Measurements from ENCODE around the gene FAM234A.

The FAM234A gene

DNA sequence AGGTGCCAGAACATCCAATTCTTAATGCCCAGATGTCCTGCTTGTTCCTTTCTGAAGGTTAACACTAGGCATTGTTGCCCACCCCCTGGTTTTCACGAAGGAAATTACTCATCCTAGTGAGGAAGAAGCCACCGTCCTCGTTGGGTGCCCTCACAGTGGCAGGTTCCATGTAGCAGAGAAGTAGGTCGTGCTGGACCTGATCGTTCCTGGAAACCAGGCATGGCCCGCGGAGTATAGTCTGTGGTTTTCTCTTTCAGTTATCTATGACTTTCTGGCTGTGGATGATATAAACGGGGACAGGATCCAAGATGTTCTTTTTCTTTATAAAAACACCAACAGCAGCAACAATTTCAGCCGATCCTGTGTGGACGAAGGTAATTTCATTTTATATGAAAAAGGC lies 24.6 kb downstream of the FAM234A start:
- Histone ChIP-seq H3K27me3 (ENCODE audit: control insufficient read depth in 1 of 2, insufficient read depth in 2 of 2, low read length in 2 of 2) (no peaks in the 10 kb centered on the region), H3K4me3 (ENCODE audit: low read depth in 1 of 2, low read length in 2 of 2) (no peak overlapping the region), H3K36me3 (ENCODE audit: insufficient read depth, low read length) (peaks cover 58% of the 10 kb centered on the region), H3K27ac (ENCODE audit: low read depth, low read length) (no peak overlapping the region), H3K9ac (ENCODE audit: low read length) (no peak overlapping the region), H3K9me3 (ENCODE audit: low read length) (no peaks in the 10 kb centered on the region), H3K4me1 (ENCODE audit: insufficient read depth, low read length) (no peaks in the 10 kb centered on the region)

DNA sequence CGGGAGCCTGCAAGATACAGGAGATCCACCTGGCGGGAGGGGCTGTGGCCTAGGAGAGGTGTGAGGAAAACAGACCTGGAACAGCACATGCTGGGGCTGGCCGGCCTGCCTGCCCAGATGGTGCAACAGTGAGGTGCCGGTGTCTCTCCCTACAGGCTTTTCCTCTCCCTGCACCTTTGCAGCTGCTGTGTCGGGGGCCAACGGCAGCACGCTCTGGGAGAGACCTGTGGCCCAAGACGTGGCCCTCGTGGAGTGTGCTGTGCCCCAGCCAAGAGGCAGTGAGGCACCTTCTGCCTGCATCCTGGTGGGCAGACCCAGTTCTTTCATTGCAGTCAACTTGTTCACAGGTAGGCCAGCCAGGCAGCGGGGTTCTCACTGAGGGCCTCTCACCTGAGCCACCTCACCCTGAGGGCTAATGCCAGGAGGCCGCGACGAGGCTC lies 25.2 kb downstream of the FAM234A start:
- Histone ChIP-seq H3K4me1 (ENCODE audit: insufficient read depth, low read length) (no peaks in the 10 kb centered on the region), H3K9me3 (ENCODE audit: low read length) (no peaks in the 10 kb centered on the region), H3K36me3 (ENCODE audit: insufficient read depth, low read length) (peaks cover 58% of the 10 kb centered on the region), H3K27me3 (ENCODE audit: control insufficient read depth in 1 of 2, insufficient read depth in 2 of 2, low read length in 2 of 2) (no peaks in the 10 kb centered on the region), H3K9ac (ENCODE audit: low read length) (no peak overlapping the region), H3K27ac (ENCODE audit: low read depth, low read length) (no peak overlapping the region), H3K4me3 (ENCODE audit: low read depth in 1 of 2, low read length in 2 of 2) (no peak overlapping the region)

DNA sequence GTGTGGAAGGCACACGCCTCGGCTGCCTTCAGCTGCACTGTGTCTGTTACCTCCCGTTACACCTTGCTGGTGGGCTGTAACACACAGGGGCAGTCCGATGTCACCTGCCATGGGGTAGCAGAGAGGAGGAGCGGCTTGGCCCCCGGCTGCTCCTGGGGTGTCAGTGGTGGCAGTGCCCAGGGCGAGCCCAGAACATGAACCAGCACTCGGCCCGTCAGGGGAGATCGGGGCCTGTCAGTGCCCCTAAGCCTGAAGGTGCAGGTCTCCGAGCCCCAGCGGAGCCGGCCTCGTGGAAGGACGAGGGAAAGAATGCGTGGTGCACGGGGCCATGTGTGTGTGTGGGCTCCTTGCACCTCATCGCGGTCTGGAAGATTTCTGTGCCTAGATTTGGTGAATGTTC lies 25.7 kb downstream of the FAM234A start:
- no peaks in the 10 kb centered on the region for H3K27me3 ChIP-seq (ENCODE audit: control insufficient read depth in 1 of 2, insufficient read depth in 2 of 2, low read length in 2 of 2)
- H3K9me3 ChIP-seq (ENCODE audit: low read length), result no peaks in the 10 kb centered on the region
- H3K9ac ChIP-seq (ENCODE audit: low read length), result no peak overlapping the region
- no peak overlapping the region for H3K4me3 ChIP-seq (ENCODE audit: low read depth in 1 of 2, low read length in 2 of 2)
- peaks cover 60% of the 10 kb centered on the region for H3K36me3 ChIP-seq (ENCODE audit: insufficient read depth, low read length)
- H3K4me1 ChIP-seq (ENCODE audit: insufficient read depth, low read length), result no peaks in the 10 kb centered on the region
- H3K27ac ChIP-seq (ENCODE audit: low read depth, low read length), result no peak overlapping the region

DNA sequence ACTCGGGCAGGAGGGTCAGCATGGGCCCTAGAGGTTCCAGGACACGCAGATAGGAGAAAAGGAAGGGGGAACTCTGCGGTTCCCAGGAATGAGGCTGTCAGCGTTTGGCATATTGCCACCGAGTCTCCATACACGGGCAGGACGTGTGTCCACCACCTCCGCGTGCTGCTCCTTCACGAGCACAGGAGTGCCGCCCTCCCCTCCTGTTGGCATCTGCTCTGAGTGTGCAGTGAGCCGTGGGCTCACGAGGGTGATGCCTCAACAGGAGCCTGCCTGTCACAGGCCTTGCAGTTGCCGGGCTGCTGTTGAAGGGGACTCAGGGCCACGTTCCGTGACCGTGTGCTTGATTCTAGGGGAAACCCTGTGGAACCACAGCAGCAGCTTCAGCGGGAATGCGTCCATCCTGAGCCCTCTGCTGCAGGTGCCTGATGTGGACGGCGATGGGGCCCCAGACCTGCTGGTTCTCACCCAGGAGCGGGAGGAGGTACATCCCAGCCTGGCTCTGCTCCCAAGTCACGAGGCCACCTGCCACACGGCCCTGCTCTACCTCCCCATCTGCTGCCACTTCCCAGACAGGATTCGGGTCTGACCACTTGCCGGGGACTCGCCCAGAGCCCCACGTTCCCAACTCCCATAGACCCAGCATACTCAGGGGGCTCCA lies 26.5 kb downstream of the FAM234A start:
- no peak overlapping the region for H3K9ac ChIP-seq (ENCODE audit: low read length)
- H3K36me3 ChIP-seq (ENCODE audit: insufficient read depth, low read length), result peaks cover 60% of the 10 kb centered on the region
- H3K9me3 ChIP-seq (ENCODE audit: low read length), result no peaks in the 10 kb centered on the region
- H3K27ac ChIP-seq (ENCODE audit: low read depth, low read length), result no peak overlapping the region
- no peaks in the 10 kb centered on the region for H3K4me1 ChIP-seq (ENCODE audit: insufficient read depth, low read length)
- H3K27me3 ChIP-seq (ENCODE audit: control insufficient read depth in 1 of 2, insufficient read depth in 2 of 2, low read length in 2 of 2), result no peaks in the 10 kb centered on the region
- no peak overlapping the region for H3K4me3 ChIP-seq (ENCODE audit: low read depth in 1 of 2, low read length in 2 of 2)

DNA sequence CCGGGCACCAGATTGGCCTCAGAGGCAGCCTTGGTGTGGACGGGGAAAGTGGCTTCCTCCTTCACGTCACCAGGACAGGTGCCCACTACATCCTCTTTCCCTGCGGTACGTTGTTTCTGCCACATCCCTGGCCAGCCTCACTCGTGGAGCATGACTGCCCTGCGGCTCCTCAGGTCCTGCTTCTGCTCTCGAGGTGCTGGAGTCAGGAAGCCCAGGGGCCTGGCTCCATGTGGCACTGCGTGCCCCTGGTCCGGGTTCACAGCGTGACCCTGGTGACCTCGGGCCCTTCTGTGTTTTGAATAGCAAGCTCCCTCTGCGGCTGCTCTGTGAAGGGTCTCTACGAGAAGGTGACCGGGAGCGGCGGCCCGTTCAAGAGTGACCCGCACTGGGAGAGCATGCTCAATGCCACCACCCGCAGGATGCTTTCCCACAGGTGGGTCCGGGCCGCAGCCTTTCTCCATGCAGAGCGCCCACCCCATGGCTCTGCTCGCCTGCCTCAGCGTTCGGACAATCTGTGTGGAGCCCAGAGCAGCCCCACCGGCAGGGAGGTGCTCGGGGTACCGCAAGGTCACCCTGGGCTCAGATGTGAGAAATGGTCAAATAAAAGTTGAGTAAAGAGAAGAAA lies 27.6 kb downstream of the FAM234A start:
- Histone ChIP-seq H3K36me3 (ENCODE audit: insufficient read depth, low read length) (peaks cover 60% of the 10 kb centered on the region), H3K27ac (ENCODE audit: low read depth, low read length) (no peak overlapping the region), H3K27me3 (ENCODE audit: control insufficient read depth in 1 of 2, insufficient read depth in 2 of 2, low read length in 2 of 2) (no peaks in the 10 kb centered on the region), H3K9me3 (ENCODE audit: low read length) (no peaks in the 10 kb centered on the region), H3K9ac (ENCODE audit: low read length) (no peak overlapping the region), H3K4me1 (ENCODE audit: insufficient read depth, low read length) (no peaks in the 10 kb centered on the region), H3K4me3 (ENCODE audit: low read depth in 1 of 2, low read length in 2 of 2) (no peak overlapping the region)

DNA sequence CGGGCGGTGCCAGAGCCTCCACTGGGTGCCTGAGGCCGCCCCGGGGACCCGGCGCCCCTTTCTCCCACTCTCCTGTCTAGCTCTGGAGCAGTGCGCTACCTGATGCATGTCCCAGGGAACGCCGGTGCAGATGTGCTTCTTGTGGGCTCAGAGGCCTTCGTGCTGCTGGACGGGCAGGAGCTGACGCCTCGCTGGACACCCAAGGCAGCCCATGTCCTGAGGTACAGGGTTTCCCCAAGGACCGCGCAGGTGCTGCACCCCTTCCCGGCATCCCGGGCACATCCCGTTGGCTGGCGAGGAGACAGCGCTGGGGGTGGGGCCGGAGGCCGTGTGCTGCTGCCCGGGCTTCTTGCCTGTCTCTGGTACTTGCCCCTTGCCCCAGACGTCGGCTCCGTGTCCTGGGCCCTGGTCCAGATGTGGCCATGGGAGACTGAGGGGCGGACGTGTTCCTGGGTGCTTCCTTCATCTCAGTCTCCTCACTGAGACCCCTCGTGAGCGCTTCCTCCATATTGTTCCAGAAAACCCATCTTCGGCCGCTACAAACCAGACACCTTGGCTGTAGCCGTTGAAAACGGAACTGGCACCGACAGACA lies 28.7 kb downstream of the FAM234A start:
- H3K9me3 ChIP-seq (ENCODE audit: low read length), result no peaks in the 10 kb centered on the region
- no peaks in the 10 kb centered on the region for H3K27me3 ChIP-seq (ENCODE audit: control insufficient read depth in 1 of 2, insufficient read depth in 2 of 2, low read length in 2 of 2)
- no peaks in the 10 kb centered on the region for H3K4me1 ChIP-seq (ENCODE audit: insufficient read depth, low read length)
- peaks cover 60% of the 10 kb centered on the region for H3K36me3 ChIP-seq (ENCODE audit: insufficient read depth, low read length)
- H3K4me3 ChIP-seq (ENCODE audit: low read depth in 1 of 2, low read length in 2 of 2), result no peak overlapping the region
- H3K9ac ChIP-seq (ENCODE audit: low read length), result no peak overlapping the region
- H3K27ac ChIP-seq (ENCODE audit: low read depth, low read length), result no peak overlapping the region

DNA sequence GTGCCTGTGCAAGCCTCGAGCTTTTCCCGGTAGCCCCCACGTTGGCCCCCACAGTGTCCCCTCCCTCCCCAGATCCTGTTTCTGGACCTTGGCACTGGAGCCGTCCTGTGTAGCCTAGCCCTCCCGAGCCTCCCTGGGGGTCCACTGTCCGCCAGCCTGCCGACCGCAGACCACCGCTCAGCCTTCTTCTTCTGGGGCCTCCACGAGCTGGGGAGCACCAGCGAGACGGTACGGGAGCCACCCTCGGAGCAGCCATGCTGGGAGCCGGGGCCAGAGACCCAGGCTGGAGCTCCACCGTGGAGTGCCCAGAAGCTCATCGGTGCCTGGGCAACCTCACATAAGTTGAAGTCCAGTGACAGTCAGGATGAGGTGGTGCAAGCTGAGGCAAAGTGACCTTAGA lies 29.3 kb downstream of the FAM234A start:
- H3K9me3 ChIP-seq (ENCODE audit: low read length), result no peaks in the 10 kb centered on the region
- peaks cover 60% of the 10 kb centered on the region for H3K36me3 ChIP-seq (ENCODE audit: insufficient read depth, low read length)
- no peak overlapping the region for H3K4me3 ChIP-seq (ENCODE audit: low read depth in 1 of 2, low read length in 2 of 2)
- no peak overlapping the region for H3K27ac ChIP-seq (ENCODE audit: low read depth, low read length)
- no peaks in the 10 kb centered on the region for H3K4me1 ChIP-seq (ENCODE audit: insufficient read depth, low read length)
- no peaks in the 10 kb centered on the region for H3K27me3 ChIP-seq (ENCODE audit: control insufficient read depth in 1 of 2, insufficient read depth in 2 of 2, low read length in 2 of 2)
- no peak overlapping the region for H3K9ac ChIP-seq (ENCODE audit: low read length)

DNA sequence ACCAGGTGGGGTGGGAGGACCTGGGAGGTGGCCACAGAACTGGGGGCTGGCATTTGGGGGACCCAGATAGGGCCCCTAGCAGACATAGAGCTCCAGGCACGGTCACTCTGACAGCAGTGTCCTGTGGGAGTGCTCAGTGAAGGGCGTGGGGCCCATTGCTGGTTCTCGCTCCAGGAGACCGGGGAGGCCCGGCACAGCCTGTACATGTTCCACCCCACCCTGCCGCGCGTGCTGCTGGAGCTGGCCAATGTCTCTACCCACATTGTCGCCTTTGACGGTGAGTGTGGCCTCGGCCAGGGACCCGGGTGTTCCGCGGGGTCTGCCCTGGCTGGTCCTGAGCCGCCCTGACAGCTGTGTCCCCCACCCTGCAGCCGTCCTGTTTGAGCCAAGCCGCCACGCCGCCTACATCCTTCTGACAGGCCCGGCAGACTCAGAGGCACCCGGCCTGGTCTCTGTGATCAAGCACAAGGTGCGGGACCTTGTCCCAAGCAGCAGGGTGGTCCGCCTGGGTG lies 29.9 kb downstream of the FAM234A start:
- Histone ChIP-seq H3K36me3 (ENCODE audit: insufficient read depth, low read length) (peaks cover 55% of the 10 kb centered on the region), H3K27me3 (ENCODE audit: control insufficient read depth in 1 of 2, insufficient read depth in 2 of 2, low read length in 2 of 2) (no peaks in the 10 kb centered on the region), H3K9ac (ENCODE audit: low read length) (no peak overlapping the region), H3K27ac (ENCODE audit: low read depth, low read length) (no peak overlapping the region), H3K9me3 (ENCODE audit: low read length) (no peaks in the 10 kb centered on the region), H3K4me1 (ENCODE audit: insufficient read depth, low read length) (no peaks in the 10 kb centered on the region), H3K4me3 (ENCODE audit: low read depth in 1 of 2, low read length in 2 of 2) (no peak overlapping the region)

DNA sequence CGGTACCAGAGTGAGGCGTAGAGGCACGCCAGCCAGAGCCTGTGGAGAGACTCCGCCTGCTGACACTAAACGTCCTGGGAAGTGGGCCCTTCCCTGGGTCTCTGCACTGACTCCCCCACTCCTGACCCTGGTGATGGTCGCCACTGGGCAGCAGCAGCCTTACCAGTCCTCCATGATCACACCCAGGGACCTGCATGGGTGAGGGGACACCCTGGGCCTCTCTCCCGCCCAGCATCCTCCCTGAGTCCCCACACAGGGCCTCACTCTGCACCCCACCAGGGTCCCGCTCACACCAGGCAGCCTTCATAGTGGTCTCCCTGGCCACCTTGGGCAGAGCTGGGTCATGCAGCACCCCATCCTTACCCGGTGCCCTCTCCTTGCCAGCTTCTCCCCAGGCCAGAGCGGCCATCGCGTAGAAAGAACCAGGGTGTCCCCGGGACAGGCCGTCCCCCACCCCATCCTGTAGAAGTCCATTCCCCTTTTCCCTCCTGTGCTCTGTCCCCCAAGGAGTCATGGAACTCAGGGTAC lies 30.4 kb downstream of the FAM234A start:
- H3K27ac ChIP-seq (ENCODE audit: low read depth, low read length), result no peak overlapping the region
- no peak overlapping the region for H3K4me3 ChIP-seq (ENCODE audit: low read depth in 1 of 2, low read length in 2 of 2)
- no peak overlapping the region for H3K9ac ChIP-seq (ENCODE audit: low read length)
- no peaks in the 10 kb centered on the region for H3K9me3 ChIP-seq (ENCODE audit: low read length)
- no peaks in the 10 kb centered on the region for H3K27me3 ChIP-seq (ENCODE audit: control insufficient read depth in 1 of 2, insufficient read depth in 2 of 2, low read length in 2 of 2)
- no peaks in the 10 kb centered on the region for H3K4me1 ChIP-seq (ENCODE audit: insufficient read depth, low read length)
- H3K36me3 ChIP-seq (ENCODE audit: insufficient read depth, low read length), result peaks cover 50% of the 10 kb centered on the region

DNA sequence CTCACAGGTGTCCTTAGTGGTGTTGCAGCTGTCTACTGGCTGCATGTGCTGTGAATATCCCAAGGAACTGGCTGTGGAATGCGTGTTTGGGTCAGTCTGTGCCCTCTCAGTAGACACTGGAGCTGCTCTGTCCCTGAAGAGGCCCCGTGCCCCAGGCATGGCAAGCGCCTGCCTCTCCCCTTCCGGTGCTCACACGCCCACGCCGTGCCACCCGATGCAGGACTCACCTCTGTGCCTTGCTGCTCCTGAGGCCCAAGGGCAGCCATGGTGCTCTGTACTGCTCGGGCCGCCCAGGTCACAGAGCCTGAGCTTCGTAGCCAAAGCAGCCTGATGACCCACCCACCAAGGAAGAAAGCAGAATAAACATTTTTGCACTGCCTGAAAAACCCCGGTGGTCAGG lies 31.1 kb downstream of the FAM234A start:
- no peak overlapping the region for H3K27ac ChIP-seq (ENCODE audit: low read depth, low read length)
- H3K4me3 ChIP-seq (ENCODE audit: low read depth in 1 of 2, low read length in 2 of 2), result no peak overlapping the region
- no peaks in the 10 kb centered on the region for H3K9me3 ChIP-seq (ENCODE audit: low read length)
- H3K9ac ChIP-seq (ENCODE audit: low read length), result no peak overlapping the region
- no peaks in the 10 kb centered on the region for H3K27me3 ChIP-seq (ENCODE audit: control insufficient read depth in 1 of 2, insufficient read depth in 2 of 2, low read length in 2 of 2)
- H3K36me3 ChIP-seq (ENCODE audit: insufficient read depth, low read length), result peaks cover 44% of the 10 kb centered on the region
- no peaks in the 10 kb centered on the region for H3K4me1 ChIP-seq (ENCODE audit: insufficient read depth, low read length)

DNA sequence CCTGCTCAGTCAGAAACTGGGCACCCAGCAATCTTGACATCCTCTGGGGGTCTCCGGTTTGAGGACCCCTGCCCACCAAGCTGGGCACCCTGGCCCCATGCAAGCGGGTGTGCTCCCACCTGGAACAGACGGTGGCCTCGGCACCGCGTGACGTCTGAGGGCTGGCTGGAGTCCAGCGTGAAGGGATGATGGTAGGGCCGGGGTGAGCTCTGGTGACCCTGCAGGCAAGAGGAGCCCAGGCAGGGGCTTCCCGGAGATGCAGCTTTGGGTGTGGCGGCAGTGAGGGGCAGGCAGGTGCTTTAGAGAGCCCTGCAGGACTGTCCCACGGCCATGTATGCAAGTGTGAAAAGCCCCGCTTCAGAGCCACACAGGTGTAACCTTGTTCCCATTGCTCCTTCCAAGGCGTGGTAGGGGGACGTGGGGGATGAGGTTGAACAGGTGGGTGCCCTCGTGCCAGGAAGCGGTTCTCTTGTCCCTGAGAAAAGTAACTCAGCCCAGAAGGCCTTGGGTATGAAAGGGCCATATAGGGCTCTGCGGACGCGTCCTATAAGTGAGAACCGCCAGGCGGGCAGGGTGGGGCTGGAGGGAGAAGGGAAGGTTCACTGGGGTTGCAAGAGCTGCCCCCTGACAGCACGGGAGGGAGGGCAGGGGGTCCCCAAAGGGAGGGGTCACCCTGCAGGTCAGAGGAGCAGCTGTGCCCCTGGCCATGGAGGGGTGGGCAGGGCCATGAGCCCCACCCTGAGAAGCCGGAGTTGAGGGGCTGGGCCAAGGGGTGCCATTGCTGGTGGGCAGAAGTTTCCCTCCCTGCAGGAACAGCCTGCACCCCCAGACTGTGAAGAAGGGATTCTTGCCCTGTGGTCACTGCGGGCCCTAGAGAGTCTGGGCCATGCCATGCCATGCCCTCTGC lies 31.9 kb downstream of the FAM234A start:
- Histone ChIP-seq H3K36me3 (ENCODE audit: insufficient read depth, low read length) (peaks cover 36% of the 10 kb centered on the region), H3K27me3 (ENCODE audit: control insufficient read depth in 1 of 2, insufficient read depth in 2 of 2, low read length in 2 of 2) (no peaks in the 10 kb centered on the region), H3K9ac (ENCODE audit: low read length) (no peak overlapping the region), H3K4me1 (ENCODE audit: insufficient read depth, low read length) (no peaks in the 10 kb centered on the region), H3K4me3 (ENCODE audit: low read depth in 1 of 2, low read length in 2 of 2) (no peak overlapping the region), H3K27ac (ENCODE audit: low read depth, low read length) (no peak overlapping the region), H3K9me3 (ENCODE audit: low read length) (no peaks in the 10 kb centered on the region)
